Colonic mucosa (tissue), 4 donors: ENCODE measurements around the gene DDX21. TPM values are rescaled to one million over a fixed set of nuclear protein-coding genes. Genes with fewer than 3 reads are reported as not detected.
"Not testable (repeated sequence)": the region's sequence is repeated elsewhere in the genome, so short reads cannot be mapped to it uniquely, and the experiment has no call there.

ENCODE experiments used
- DNase-seq: peaks from one replicate; pipeline ENCODE4 v3.0.0-alpha.2; 2020
- H3K27ac ChIP-seq: fragments of 200-600 bp; one replicate; pipeline ENCODE4 v1.8.0; 2021
- H3K27me3 ChIP-seq: fragments of 200-600 bp; one replicate; pipeline ENCODE4 v1.8.0; 2021
- H3K36me3 ChIP-seq: fragments of 200-600 bp; one replicate; pipeline ENCODE4 v1.8.0; 2021
- H3K4me1 ChIP-seq: fragments of 200-600 bp; one replicate; pipeline ENCODE4 v1.8.0; 2021; ENCODE audit warnings: mild to moderate bottlenecking
- H3K4me3 ChIP-seq: fragments of 200-600 bp; one replicate; pipeline ENCODE4 v1.8.0; 2021
- H3K9ac ChIP-seq, 2 donors: one replicate each; pipeline ENCODE4 v1.7.0; 2013; ENCODE audit warnings: control low read depth in 2 of 2, low read depth in 2 of 2, low read length in 2 of 2
- H3K9me3 ChIP-seq: fragments of 200-600 bp; one replicate; pipeline ENCODE4 v1.8.0; 2021
- CTCF ChIP-seq: fragments of 200-600 bp; IDR thresholded peaks from one replicate; pipeline ENCODE4 v1.8.0; 2022; ENCODE audit warnings: antibody characterized with exemption, mild to moderate bottlenecking
- intact Hi-C: fragments of 100-400 bp; cut with DNase I; formaldehyde crosslinking; loops from one replicate; pipeline ENCODE4 v1.14.1; 2022
- total RNA-seq, 2 donors: library from RNA; stranded (reverse); fragmentation: NEBNext Ultra II Directional in 1 of 2; extraction: Animal tissue kit (Norgen Biotek cat#: 25700) in 1 of 2; gene quantifications; one replicate each; pipeline ENCODE4 v1.2.1, GENCODE V29; 2021
- donor health status: healthy.
- donor health status: DM: no; HTN: no; CAD: no.
- donor health status: DM: no; HTN: no; CAD: no.

Gene DDX21
- total RNA-seq, 2 donors from 2014 or later: 42.8 to 47.5 TPM

DNA sequence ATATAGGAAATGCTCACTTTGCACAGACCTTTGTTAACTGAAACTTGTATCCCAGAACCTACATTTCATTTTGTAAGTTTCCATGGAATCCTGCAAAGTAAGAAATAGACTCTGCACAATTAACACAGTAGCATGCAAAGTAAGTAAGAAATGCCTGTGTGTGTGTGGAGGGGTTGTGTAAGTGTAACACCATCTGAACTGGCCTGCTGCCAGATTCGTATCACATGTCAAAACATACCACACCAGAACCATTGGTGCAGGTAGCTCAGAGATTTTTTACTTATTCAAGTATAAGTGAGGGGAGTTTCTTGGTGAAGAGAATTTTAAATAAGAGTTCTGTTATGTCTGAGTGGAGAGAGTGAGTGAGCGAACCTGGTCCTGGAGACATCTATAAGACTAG is 17.9 kb upstream of the DDX21 start:
- no peak overlapping the region for H3K9ac ChIP-seq
- intact Hi-C loops: no loop called here
- no peaks in the 10 kb centered on the region for H3K27me3 ChIP-seq
- no peaks in the 10 kb centered on the region for H3K36me3 ChIP-seq
- no peak for TF ChIP-seq CTCF
- no peaks in the 10 kb centered on the region for H3K4me1 ChIP-seq
- H3K27ac ChIP-seq: no peak overlapping the region
- no peak for DNase-seq
- no peak overlapping the region for H3K4me3 ChIP-seq
- H3K9me3 ChIP-seq: no peaks in the 10 kb centered on the region

DNA sequence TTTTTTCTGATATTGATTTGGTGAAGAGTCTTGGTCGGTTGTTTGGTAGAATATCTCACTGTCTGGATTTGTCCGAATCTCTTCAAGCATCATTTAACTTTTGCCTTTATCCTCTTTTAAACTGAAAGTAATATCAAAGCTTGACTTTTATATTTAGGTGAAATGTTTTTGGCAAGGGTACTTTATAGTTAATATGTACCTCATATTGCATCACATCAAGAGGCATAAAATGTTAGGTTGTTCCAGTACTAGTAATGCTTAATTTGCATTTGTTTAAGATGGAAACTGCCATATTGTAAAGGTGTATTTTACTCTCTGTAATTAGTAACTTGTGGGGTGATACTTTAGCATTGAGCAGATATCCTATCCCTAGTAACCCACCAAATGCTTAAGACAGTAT is 17.1 kb upstream of the DDX21 start:
- Histone ChIP-seq H3K9ac (no peak overlapping the region), H3K9me3 (no peaks in the 10 kb centered on the region), H3K27me3 (no peaks in the 10 kb centered on the region), H3K27ac (no peak overlapping the region), H3K4me3 (no peak overlapping the region), H3K4me1 (no peaks in the 10 kb centered on the region), H3K36me3 (no peaks in the 10 kb centered on the region)
- DNase-seq: no peak
- intact Hi-C loops: no loop called here
- no peak for TF ChIP-seq CTCF

DNA sequence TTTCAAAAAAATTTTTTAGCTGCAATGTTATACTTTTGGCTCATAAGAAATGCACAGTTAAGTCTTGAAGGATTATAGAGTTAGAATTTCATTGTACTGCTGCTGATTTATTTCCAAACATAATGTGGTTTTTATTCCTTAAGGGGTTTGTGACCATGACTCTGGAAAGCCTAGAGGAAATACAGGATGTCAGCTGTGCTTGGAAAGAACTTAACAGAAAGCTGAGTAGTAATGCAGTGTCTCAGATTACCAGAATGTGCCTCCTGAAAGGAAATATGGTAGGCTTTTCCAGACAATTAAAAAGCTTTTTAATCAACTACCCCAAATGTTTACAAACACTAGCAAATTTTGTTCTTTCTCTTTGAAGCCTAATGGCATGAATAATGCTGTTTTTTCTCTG is 15.1 kb upstream of the DDX21 start:
- H3K9ac ChIP-seq, DNase-seq, H3K4me1 ChIP-seq, H3K36me3 ChIP-seq, intact Hi-C loops, H3K27me3 ChIP-seq, H3K4me3 ChIP-seq, H3K9me3 ChIP-seq, H3K27ac ChIP-seq: not testable (repeated sequence)

- DNase-seq: no peak
- Histone ChIP-seq H3K4me3 (no peak overlapping the region), H3K4me1 (no peaks in the 10 kb centered on the region), H3K27me3 (no peaks in the 10 kb centered on the region), H3K9me3 (no peaks in the 10 kb centered on the region), H3K27ac (no peak overlapping the region), H3K36me3 (peaks cover 13% of the 10 kb centered on the region), H3K9ac (no peak overlapping the region)
- intact Hi-C loops: no loop called here
- TF ChIP-seq CTCF: no peak
Observed at GRCh38 chr10:68950598-68950997, 5.4 kb upstream of the DDX21 start.

GRCh38 chr10:68954904-68955303 is 1.1 kb upstream of the DDX21 start:
- Histone ChIP-seq H3K36me3 (no peaks in the 10 kb centered on the region), H3K9ac (no peak overlapping the region), H3K27ac (no peak overlapping the region), H3K4me3 (peak overlapping the region; percentile 100), H3K9me3 (no peaks in the 10 kb centered on the region), H3K4me1 (peaks cover 3% of the 10 kb centered on the region), H3K27me3 (no peaks in the 10 kb centered on the region)
- intact Hi-C loops: no loop called here
- no peak for TF ChIP-seq CTCF
- no peak for DNase-seq

GRCh38 chr10:68955355-68955831 is 577 bp upstream of the DDX21 start:
- Histone ChIP-seq H3K4me1 (peaks cover 3% of the 10 kb centered on the region), H3K27me3 (no peaks in the 10 kb centered on the region), H3K9ac (peak overlapping the region; percentile 88 to 95), H3K9me3 (no peaks in the 10 kb centered on the region), H3K27ac (peak overlapping the region; percentile 94), H3K36me3 (no peaks in the 10 kb centered on the region), H3K4me3 (peak overlapping the region; percentile 100)
- DNase-seq: peak; percentile 18
- no peak for TF ChIP-seq CTCF
- intact Hi-C loops: no loop called here
